SJSA1 (cell line): ENCODE measurements around the gene CCL2. TPM values are rescaled to one million over a fixed set of nuclear protein-coding genes. Genes with fewer than 3 reads are reported as not detected.
A peak's percentile ranks its signal among the peaks of the same experiment; 100 is the strongest.

Experiments
- DNase-seq, 2 experiments: peaks; one replicate each; pipeline ENCODE4 v3.0.0-alpha.2; 2015 to 2020; ENCODE audit warnings: low spot score in 2 of 2, low read depth in 1 of 2
- H3K27ac ChIP-seq: fragments of 250-450 bp; sonication (Bioruptor Pico); 2 replicates; pipeline ENCODE4 v1.5.1; 2020; ENCODE audit warnings: mild to moderate bottlenecking, moderate library complexity
- H3K27me3 ChIP-seq: fragments of 250-450 bp; sonication (Bioruptor Pico); replicated peaks from 2 replicates; pipeline ENCODE4 v1.5.1; 2020; ENCODE audit warnings: mild to moderate bottlenecking, moderate library complexity
- H3K36me3 ChIP-seq: fragments of 250-450 bp; sonication (Bioruptor Pico); 2 replicates; pipeline ENCODE4 v1.5.1; 2020; ENCODE audit warnings: mild to moderate bottlenecking
- H3K4me1 ChIP-seq: fragments of 250-450 bp; sonication (Bioruptor Pico); replicated peaks from 2 replicates; pipeline ENCODE4 v1.6.1; 2021; ENCODE audit warnings: mild to moderate bottlenecking
- H3K4me3 ChIP-seq: fragments of 250-450 bp; sonication (Bioruptor Pico); 2 replicates; pipeline ENCODE4 v1.5.1; 2020; ENCODE audit warnings: mild to moderate bottlenecking
- H3K9me3 ChIP-seq: fragments of 250-450 bp; sonication (Bioruptor Pico); replicated peaks from 2 replicates; pipeline ENCODE4 v1.5.1; 2020; ENCODE audit warnings: mild to moderate bottlenecking
- total RNA-seq: library from RNA; depleted of rRNA; stranded (reverse); fragments of >200 nt; shearing (Covaris generic); gene quantifications from 2 replicates; pipeline ENCODE4 v1.2.3, GENCODE V29; 2014

CCL2 gene
- total RNA-seq, 1 experiment from 2014 or later: 18.8 TPM

DNA sequence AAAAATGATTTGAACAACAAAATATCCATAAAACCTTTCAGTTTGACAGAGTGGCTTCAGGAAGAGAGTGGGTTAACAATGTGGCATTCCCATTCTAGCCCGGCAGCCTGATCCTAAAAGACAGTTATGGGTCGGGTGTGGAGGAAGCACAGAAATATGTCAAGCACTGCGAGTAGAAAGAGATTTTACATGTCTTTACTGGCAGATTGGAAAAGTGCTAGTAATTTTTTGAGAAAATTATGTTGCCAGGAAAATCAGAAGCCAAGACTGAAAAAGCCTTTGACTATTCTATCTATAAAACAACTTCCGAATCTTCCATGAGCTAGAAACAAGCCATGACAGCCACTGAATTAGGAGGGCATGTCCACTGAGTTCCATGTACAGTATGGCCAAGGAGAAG lies 5.8 kb downstream of the CCL2 start:
- Histone ChIP-seq H3K27me3 (peaks cover 5% of the 10 kb centered on the region; the same call in 1 of the 2 replicates), H3K9me3 (no peaks in the 10 kb centered on the region), H3K4me1 (no peaks in the 10 kb centered on the region; the same call in 1 of the 2 replicates), H3K27ac (no peak overlapping the region), H3K4me3 (no peak overlapping the region), H3K36me3 (no peaks in the 10 kb centered on the region; the same call in 1 of the 2 replicates)
- DNase-seq: no peak

DNA sequence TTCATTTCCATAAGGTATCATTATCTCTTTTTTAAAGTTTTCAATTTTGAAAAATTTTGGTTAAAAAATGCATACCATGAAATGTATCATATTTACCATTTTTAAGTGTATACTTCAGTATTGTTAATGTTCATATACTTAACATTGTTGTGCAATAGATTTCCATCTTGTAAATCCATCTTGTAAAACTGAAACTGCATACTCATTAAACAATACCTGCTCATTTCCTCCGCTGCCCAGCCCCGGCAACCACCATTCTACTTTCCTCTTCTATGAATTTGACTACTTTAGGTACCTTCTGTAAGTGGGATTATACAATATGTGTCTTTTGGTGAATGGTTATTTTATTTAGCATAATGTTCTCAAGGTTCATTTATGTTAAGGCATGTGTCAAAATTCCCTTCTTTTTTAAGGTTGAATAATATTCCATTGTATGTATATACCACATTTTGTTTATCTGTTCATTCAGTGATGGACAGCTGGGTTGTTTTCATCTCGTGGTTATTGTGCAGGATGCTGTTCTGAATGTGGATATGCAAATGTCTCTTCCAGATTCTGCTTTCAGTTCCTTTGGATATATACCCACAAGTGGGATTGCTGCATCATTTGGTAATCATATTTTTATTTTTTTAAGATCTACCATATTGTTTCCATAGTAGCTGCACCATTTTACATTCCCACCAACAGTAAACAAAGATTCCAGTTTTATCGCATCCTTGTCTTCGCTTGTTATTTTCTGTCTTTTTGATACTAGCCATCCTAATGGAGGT lies 6.7 kb downstream of the CCL2 start:
- H3K27me3 ChIP-seq: peaks cover 5% of the 10 kb centered on the region; the same call in 1 of the 2 replicates
- no peak overlapping the region; the same call in 1 of the 2 replicates for H3K27ac ChIP-seq
- H3K36me3 ChIP-seq: no peaks in the 10 kb centered on the region; the same call in 1 of the 2 replicates
- no peak overlapping the region for H3K4me3 ChIP-seq
- H3K9me3 ChIP-seq: no peaks in the 10 kb centered on the region
- DNase-seq: no peak
- H3K4me1 ChIP-seq: no peaks in the 10 kb centered on the region; the same call in 1 of the 2 replicates

DNA sequence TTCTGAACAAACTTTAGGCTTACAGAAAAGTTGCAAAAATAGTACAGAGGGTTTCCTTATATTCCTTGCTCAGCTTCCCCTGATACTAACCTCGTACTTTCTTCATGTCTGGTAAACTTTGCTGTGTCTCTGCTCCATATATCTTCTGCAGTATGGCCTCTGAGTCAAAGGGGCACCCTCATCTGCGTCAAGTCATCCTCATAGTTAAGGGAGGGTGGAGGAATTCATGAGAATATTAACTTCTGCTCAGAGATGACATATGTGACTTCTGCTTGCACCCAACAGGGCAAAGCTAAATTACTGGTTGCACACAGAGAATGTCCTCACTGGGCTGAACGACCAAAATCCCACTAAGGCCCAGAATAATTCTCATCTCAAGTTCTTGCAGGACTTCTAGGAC lies 10.6 kb downstream of the CCL2 start:
- H3K27me3 ChIP-seq: peaks cover 5% of the 10 kb centered on the region; the same call in 1 of the 2 replicates
- DNase-seq: no peak
- H3K36me3 ChIP-seq: no peaks in the 10 kb centered on the region
- H3K4me3 ChIP-seq: no peak overlapping the region
- no peaks in the 10 kb centered on the region for H3K9me3 ChIP-seq
- no peaks in the 10 kb centered on the region for H3K4me1 ChIP-seq
- H3K27ac ChIP-seq: no peak overlapping the region

DNA sequence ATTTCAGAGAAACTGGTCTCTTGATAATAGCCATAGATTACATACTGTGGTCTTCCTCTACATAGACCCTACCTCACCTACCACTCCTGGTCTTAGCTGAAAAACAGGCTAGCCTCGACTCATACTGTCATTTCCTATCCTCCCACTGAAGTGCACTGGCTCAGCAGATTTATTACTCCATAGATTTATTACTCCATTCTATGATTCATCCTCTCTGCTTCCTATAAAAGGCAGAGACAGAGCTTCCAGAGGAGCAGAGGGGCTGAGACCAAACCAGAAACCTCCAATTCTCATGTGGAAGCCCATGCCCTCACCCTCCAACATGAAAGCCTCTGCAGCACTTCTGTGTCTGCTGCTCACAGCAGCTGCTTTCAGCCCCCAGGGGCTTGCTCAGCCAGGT lies 14.9 kb downstream of the CCL2 start, which contains the start of gene CCL7:
Gene CCL7 (plus strand): TSS at position 253 of the 400 bp plus-strand sequence. CDS start 70 bp downstream, at position 323.
- Histone ChIP-seq H3K9me3 (no peaks in the 10 kb centered on the region), H3K4me1 (no peaks in the 10 kb centered on the region), H3K27ac (no peak within 1 kb of the TSS), H3K36me3 (no peaks in the 10 kb centered on the region), H3K27me3 (0 out of 2 replicates have a peak, but pooled peaks cover 5% of the 10 kb centered on the region), H3K4me3 (no peak within 1 kb of the TSS)
- no peak for DNase-seq

DNA sequence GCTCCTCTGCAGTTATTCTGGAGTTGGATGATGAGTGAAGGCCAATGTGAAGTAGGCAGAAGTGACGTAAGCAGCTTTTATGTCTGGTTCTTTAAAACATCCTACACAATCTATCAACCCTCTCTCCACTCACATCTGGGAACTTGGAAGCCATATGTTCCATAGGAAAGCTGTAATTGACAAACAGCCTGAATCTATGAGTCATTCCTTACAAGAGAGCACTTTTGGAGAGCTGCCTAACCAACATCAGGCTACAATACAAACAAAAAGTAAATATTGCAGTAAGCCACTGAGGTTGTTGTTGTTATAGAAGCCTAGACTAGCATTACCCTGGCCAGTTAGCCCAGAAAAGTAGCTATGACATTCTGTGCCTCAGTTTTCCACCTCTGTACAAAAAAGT lies 20.8 kb downstream of the CCL2 start:
- H3K4me3 ChIP-seq: no peak overlapping the region
- peak in 1 of 2 experiments; percentile 59 for DNase-seq
- no peaks in the 10 kb centered on the region for H3K27me3 ChIP-seq
- H3K27ac ChIP-seq: no peak overlapping the region
- peaks cover 9% of the 10 kb centered on the region for H3K4me1 ChIP-seq
- H3K9me3 ChIP-seq: no peaks in the 10 kb centered on the region
- H3K36me3 ChIP-seq: no peaks in the 10 kb centered on the region

DNA sequence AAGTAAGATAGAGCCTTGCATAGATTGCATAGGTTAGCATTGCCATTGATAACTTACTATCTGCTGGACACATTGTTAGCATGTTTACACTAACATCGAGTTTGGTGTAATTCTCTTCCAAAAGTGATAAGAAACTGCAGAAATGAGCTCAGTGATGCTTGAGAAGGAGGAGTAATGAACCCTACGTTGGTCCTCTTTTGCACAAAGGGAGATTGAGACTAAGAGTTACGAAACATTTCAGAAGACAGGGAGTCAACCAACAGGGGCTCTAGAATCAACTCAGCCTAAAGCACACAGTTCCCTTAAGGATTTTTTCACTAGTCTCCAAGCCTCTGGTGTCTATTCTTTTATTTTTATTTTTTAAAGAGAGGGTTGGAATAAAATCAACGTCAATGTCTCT lies 21.7 kb downstream of the CCL2 start:
- no peak overlapping the region for H3K4me3 ChIP-seq
- no peaks in the 10 kb centered on the region for H3K36me3 ChIP-seq
- H3K27me3 ChIP-seq: no peaks in the 10 kb centered on the region
- H3K9me3 ChIP-seq: no peaks in the 10 kb centered on the region
- peaks cover 9% of the 10 kb centered on the region for H3K4me1 ChIP-seq
- H3K27ac ChIP-seq: no peak overlapping the region
- DNase-seq: no peak

DNA sequence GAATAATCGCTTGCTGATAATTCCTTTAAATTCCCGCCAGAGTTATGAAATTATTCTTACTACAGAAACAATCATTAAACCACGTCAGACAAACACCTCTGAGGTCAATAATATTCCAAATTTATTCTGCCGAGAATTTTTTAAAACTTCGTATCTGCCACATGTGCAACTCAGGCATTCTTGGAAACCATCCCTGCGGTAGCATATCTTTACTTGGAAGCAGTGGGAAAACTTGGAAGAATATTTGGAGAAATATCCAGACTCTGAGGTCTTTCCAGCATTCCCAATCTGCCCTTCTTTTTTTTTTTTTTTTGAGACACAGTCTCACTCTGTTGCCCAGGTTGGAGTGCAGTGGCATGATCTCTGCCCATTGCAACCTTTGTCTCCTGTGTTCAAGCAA lies 28.5 kb downstream of the CCL2 start:
- H3K4me1 ChIP-seq: no peaks in the 10 kb centered on the region
- no peaks in the 10 kb centered on the region for H3K36me3 ChIP-seq

DNA sequence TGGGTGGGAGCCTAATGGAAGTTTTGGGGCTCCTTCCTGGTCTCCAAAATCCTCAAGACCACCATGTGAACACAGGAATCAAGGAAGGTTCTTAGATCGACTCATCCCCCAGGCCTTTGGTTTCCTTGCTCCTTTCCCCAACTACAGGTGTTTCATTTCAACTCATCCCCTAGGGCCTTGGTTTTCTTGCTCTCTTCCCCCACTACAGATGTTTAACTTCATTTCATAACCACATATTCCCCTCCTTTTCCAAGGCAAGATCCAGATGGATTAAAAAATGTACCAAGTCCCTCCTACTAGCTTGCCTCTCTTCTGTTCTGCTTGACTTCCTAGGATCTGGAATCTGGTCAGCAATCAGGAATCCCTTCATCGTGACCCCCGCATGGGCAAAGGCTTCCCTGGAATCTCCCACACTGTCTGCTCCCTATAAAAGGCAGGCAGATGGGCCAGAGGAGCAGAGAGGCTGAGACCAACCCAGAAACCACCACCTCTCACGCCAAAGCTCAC lies 30.3 kb downstream of the CCL2 start, which contains the start of gene CCL11:
Gene CCL11 (plus strand): TSS at position 457 of the 507 bp plus-strand sequence. CDS start 67 bp downstream, outside the sequence.
- H3K36me3 ChIP-seq: no peaks in the 10 kb centered on the region
- H3K27me3 ChIP-seq: no peaks in the 10 kb centered on the region
- no peak within 1 kb of the TSS for H3K4me3 ChIP-seq
- no peaks in the 10 kb centered on the region for H3K4me1 ChIP-seq
- no peak for DNase-seq
- H3K27ac ChIP-seq: no peak within 1 kb of the TSS
- H3K9me3 ChIP-seq: no peaks in the 10 kb centered on the region

More for the DNA sequence above, 28.5 kb downstream of the CCL2 start:
- Histone ChIP-seq H3K4me3 (no peak overlapping the region), H3K9me3 (no peaks in the 10 kb centered on the region), H3K27ac (no peak overlapping the region), H3K27me3 (no peaks in the 10 kb centered on the region)
- DNase-seq: no peak

DNA sequence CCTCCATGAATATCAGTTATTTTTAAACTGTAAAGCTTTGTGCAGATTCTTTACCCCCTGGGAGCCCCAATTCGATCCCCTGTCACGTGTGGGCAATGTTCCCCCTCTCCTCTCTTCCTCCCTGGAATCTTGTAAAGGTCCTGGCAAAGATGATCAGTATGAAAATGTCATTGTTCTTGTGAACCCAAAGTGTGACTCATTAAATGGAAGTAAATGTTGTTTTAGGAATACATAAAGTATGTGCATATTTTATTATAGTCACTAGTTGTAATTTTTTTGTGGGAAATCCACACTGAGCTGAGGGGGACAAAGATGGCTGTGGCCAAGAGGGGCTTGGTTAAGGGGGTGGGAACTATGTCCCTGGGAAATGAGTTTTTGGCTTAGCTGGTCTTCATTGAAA lies 32.8 kb downstream of the CCL2 start:
- no peak for DNase-seq
- H3K4me3 ChIP-seq: no peak overlapping the region
- H3K9me3 ChIP-seq: no peaks in the 10 kb centered on the region
- H3K27ac ChIP-seq: no peak overlapping the region
- H3K4me1 ChIP-seq: no peaks in the 10 kb centered on the region
- no peaks in the 10 kb centered on the region for H3K27me3 ChIP-seq
- H3K36me3 ChIP-seq: no peaks in the 10 kb centered on the region

DNA sequence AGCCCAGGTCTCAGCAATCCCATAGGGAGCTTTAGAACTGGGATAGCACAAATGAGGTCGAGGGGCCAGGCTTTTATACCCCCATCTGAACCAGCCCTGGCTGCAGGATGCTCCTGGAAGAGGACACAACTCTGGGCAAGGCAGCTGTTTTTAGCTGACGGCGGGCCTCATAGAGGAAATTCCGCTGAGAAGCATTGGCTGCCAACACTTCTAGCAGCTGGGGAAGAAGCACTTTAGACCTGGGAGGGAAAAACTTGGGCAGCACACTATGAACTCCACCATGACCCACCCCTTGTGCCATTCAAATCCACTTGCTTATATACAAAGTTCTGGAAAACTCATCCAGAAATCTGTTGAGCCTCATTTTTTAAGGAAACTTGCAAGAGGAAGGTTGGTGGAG lies 35.5 kb downstream of the CCL2 start:
- no peaks in the 10 kb centered on the region for H3K9me3 ChIP-seq
- no peaks in the 10 kb centered on the region for H3K4me1 ChIP-seq
- H3K27ac ChIP-seq: no peak overlapping the region
- no peaks in the 10 kb centered on the region for H3K27me3 ChIP-seq
- DNase-seq: no peak
- H3K36me3 ChIP-seq: no peaks in the 10 kb centered on the region
- H3K4me3 ChIP-seq: no peak overlapping the region

DNA sequence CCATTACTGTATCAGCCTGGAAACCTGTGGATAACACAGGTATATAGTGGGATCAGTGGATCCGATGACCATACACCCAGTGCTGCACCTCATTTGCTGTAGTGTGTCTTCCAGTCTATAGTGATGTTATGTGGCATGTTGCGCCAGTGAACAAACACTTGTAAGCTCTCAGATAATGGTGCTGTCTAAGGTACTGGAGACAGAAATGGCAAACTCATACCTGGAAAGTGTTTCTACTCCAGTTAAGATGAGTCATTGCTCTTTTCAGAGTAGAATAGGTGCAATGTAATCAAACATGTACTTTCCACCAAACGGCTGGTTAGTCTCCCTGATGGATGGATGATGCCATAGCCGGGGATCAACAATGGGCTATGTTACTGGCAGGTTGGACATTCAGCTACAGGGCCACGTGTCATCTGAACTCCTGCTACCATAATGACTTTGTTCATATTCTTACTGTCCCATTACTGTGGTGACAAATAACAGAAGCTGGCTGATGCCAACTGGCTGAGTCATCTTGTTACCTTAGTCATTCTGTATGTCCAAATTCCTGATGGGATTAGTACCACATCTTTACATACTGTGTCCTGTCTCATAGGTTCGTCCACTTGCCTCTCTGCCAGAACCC lies 36.8 kb downstream of the CCL2 start:
- H3K27me3 ChIP-seq: no peaks in the 10 kb centered on the region
- H3K9me3 ChIP-seq: no peaks in the 10 kb centered on the region
- no peak overlapping the region for H3K4me3 ChIP-seq
- H3K36me3 ChIP-seq: no peaks in the 10 kb centered on the region
- no peaks in the 10 kb centered on the region for H3K4me1 ChIP-seq
- no peak overlapping the region for H3K27ac ChIP-seq
- DNase-seq: no peak

DNA sequence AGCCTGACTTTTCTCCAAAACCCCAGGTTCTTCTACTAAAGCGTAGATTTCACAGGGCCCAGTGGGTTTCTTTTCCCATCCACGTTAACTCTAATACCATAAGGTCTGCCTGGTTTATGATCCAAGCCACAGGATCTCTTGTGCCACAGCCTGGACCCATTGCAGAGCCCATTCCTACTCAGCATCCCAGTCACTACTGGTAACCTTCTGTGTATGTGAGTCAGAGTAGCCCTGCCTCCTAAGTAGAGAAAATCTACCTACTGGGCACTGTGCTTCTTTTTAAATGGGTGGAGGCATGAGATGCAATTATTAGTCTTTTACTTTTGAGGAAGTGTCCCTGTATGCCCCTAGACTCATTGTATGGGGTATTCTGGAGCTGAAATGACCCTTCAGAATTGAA lies 43.9 kb downstream of the CCL2 start:
- no peak for DNase-seq
- Histone ChIP-seq H3K4me3 (no peak overlapping the region), H3K9me3 (no peaks in the 10 kb centered on the region), H3K27me3 (no peaks in the 10 kb centered on the region), H3K27ac (no peak overlapping the region), H3K36me3 (no peaks in the 10 kb centered on the region), H3K4me1 (peaks cover 26% of the 10 kb centered on the region)

DNA sequence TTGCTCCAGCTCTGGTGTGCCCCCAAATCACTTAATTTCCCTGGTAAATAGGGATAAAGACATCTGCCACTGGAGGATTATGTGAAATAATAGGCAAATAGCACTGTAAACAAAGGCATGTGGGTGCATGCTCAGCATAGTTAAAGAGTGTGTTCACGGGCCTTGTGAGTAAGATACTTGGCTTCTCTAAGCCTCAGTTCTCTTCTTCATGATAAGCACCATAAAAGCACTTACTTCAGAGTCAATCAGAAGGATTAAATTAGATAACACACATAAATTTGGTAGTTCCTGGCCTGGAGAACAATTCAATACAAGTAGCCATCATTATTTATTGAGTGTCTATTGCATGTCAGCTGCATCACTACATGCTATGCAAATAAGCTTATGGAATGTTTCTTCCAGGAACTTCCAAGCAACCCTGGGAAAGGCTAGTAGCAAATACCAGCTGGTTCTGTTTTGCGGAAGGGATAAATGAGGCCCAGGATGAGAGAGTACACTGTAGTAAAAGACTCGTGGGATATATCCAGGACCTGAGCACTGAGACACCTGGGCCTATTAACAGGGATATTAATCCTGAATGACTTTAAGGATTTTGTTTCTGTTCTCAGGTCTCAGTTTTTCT lies 45.0 kb downstream of the CCL2 start:
- peak in 1 of 2 experiments; percentile 44 for DNase-seq
- no peaks in the 10 kb centered on the region for H3K9me3 ChIP-seq
- H3K27ac ChIP-seq: peak overlapping the region; percentile 67
- H3K4me1 ChIP-seq: peaks cover 26% of the 10 kb centered on the region
- H3K36me3 ChIP-seq: no peaks in the 10 kb centered on the region
- H3K4me3 ChIP-seq: no peak overlapping the region
- H3K27me3 ChIP-seq: no peaks in the 10 kb centered on the region
